OCI-LY3 (cell line): ENCODE results near the gene NUP98.

Source experiments
- CTCF ChIP-seq: fragments of 200-600, 300-600 bp; sonication (generic); IDR thresholded peaks from 2 replicates; pipeline ENCODE4 v1.5.1; 2014; ENCODE audit warnings: antibody characterized with exemption, low read length, low read depth
- EZH2phosphoT487 ChIP-seq: fragments of 200-600 bp; shearing (Covaris generic); IDR thresholded peaks from 2 replicates; pipeline ENCODE4 v1.6.1; 2018; ENCODE audit warnings: antibody characterized with exemption, mixed run types, low read depth

GRCh38 chr11:3764266-3764665 lies 33.1 kb downstream of the NUP98 start:
- TF ChIP-seq CTCF (no peak), EZH2phosphoT487 (no peak)
